WI38 (cell line): ENCODE data around the gene SLC2A13.

ENCODE experiments used
- H3K4me3 ChIP-seq: 2 replicates; pipeline ENCODE4 v1.5.1; 2011; ENCODE audit warnings: low read depth, mild to moderate bottlenecking, control low read depth, low read length
- TF ChIP-seq, protein P1 (sequence below): IDR thresholded peaks from 2 replicates; pipeline ENCODE4 v1.5.1; 2012; ENCODE audit warnings: low read depth, mild to moderate bottlenecking, control low read depth, low read length

The SLC2A13 gene

GRCh38 chr12:39736406-39736805, 369.5 kb downstream of the SLC2A13 start:
- TF ChIP-seq, protein P1, sequence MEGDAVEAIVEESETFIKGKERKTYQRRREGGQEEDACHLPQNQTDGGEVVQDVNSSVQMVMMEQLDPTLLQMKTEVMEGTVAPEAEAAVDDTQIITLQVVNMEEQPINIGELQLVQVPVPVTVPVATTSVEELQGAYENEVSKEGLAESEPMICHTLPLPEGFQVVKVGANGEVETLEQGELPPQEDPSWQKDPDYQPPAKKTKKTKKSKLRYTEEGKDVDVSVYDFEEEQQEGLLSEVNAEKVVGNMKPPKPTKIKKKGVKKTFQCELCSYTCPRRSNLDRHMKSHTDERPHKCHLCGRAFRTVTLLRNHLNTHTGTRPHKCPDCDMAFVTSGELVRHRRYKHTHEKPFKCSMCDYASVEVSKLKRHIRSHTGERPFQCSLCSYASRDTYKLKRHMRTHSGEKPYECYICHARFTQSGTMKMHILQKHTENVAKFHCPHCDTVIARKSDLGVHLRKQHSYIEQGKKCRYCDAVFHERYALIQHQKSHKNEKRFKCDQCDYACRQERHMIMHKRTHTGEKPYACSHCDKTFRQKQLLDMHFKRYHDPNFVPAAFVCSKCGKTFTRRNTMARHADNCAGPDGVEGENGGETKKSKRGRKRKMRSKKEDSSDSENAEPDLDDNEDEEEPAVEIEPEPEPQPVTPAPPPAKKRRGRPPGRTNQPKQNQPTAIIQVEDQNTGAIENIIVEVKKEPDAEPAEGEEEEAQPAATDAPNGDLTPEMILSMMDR = no peak
- no peak overlapping the region for H3K4me3 ChIP-seq

- TF ChIP-seq, protein P1 = no peak
- H3K4me3 ChIP-seq = no peak overlapping the region
Observed at GRCh38 chr12:39723831-39724230, 382.1 kb downstream of the SLC2A13 start.

DNA sequence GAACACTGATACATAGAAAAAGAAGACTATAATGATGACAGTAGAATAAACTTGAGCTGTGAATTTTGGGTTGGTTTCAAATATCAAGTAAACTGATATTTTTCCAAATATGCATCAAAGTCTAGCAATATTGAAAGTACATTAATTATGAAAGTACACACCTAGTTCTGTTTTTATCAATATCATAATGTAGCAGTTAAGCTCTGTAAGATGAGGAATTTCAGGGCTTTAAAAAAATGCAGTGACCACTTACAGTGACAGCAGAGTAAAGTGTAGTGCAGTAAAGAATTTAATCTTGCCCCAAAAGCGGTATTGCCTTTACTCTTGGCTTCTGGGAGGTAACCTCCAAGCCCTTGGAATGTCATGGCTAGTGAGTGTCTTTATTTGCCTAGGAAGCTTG, 383.4 kb downstream of the SLC2A13 start:
- TF ChIP-seq, protein P1 = no peak
- no peak overlapping the region for H3K4me3 ChIP-seq

DNA sequence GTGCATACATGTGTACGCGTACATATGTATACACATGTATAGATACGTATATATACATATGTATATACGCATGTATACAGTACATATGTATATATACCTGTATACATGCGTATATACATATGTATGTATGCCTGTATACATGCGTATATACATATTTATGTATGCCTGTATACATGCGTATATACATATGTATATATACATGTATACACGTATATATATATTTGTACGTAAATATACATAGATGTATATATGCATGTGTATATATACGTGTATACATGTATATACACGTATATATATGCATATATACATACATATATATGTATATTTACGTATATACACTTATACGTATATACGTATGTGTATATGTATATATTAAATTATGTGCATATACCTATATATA, 392.3 kb downstream of the SLC2A13 start:
- TF ChIP-seq, protein P1 = no peak
- no peak overlapping the region for H3K4me3 ChIP-seq

DNA sequence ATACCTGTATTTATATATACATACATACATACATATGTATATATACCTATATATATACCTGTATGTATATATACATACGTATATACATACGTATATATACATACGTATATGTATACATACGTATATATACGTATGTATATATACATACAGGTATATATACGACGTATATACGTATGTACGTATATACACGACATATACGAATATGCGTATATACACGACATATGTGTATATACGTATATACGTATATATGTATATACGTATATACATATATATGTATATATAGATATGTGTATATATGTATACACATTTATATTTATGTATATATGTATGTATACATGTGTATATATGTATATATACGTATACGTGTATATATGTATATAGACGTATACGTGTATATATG, 393.5 kb downstream of the SLC2A13 start:
- TF ChIP-seq, protein P1 = no peak
- no peak overlapping the region for H3K4me3 ChIP-seq
